ENCODE data around the gene OR9G4.

DNA sequence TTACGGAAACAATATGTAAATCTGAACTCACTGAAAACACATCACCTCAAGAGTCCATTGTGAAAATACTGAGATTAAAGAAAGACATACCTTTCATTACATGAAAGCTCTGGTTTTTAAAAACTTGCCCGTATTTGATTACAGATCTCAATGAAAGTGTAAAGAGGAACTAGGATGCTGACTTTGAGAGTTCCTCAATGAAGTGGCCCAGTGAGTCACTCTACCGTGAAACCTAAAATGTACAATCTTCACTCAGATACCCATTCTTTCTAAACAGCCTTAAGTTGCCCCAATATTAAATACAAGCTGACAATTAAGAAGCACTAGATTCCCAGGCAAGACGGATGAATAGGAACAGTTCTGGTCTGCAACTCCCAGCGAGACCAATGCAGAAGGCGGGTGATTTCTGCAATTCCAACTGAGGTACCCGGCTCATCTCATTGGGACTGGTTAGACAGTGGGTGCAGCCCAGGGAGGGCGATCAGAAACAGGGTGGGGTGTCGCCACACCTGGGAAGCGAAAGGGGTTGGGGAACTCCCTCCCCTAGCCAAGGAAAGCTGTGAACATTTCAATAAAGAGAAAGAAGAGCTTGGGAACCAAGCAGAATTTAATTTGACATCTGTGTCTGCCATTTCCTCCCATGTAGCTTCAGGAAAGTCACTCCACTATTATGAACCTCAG lies 33.8 kb upstream of the OR9G4 start:
- TF ChIP-seq, protein P1, sequence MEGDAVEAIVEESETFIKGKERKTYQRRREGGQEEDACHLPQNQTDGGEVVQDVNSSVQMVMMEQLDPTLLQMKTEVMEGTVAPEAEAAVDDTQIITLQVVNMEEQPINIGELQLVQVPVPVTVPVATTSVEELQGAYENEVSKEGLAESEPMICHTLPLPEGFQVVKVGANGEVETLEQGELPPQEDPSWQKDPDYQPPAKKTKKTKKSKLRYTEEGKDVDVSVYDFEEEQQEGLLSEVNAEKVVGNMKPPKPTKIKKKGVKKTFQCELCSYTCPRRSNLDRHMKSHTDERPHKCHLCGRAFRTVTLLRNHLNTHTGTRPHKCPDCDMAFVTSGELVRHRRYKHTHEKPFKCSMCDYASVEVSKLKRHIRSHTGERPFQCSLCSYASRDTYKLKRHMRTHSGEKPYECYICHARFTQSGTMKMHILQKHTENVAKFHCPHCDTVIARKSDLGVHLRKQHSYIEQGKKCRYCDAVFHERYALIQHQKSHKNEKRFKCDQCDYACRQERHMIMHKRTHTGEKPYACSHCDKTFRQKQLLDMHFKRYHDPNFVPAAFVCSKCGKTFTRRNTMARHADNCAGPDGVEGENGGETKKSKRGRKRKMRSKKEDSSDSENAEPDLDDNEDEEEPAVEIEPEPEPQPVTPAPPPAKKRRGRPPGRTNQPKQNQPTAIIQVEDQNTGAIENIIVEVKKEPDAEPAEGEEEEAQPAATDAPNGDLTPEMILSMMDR (IDR thresholded peaks at IDR 0.05) = no peak
- TF ChIP-seq POLR2A (IDR thresholded peaks at IDR 0.05) = no peak

All from right lobe of liver (tissue), 4 donors.